ENCODE data around the gene CPTP. TPM values are rescaled to one million over a fixed set of nuclear protein-coding genes. Genes with fewer than 3 reads are reported as not detected.

The CPTP gene
- total RNA-seq, 2 experiments from 2014 or later: 9.9 to 11.4 TPM

Small RNAs within 50 kb of the gene (microRNA-seq; reads per million reads assigned to microRNA genes)
- gene MIR6726 (ENCODE audit: borderline replicate concordance) (3.9 reads per million, percentile 7 among the genes with 10 or more reads in this experiment), gene MIR6727 (ENCODE audit: borderline replicate concordance) (1.1 reads per million), gene MIR6808 (ENCODE audit: borderline replicate concordance) (not detected)

Other genes starting within 250 kb of the CPTP start
- 10 to 100 TPM; 11.3 to 13.5 TPM for gene C1orf159, start 208.7 kb upstream of the CPTP start, total RNA-seq
- not detected for gene TTLL10, start 150.9 kb upstream of the CPTP start, total RNA-seq
- gene TNFRSF18, start 118.2 kb upstream of the CPTP start, total RNA-seq: 100 to 1,000 TPM in 1 of 2 experiments, 10 to 100 TPM in 1; 95.0 to 164 TPM
- gene TNFRSF4, start 110.6 kb upstream of the CPTP start, total RNA-seq: 100 to 1,000 TPM; 340 to 418 TPM
- 100 to 1,000 TPM; 108 to 128 TPM for gene SDF4, start 92.8 kb upstream of the CPTP start, total RNA-seq
- gene B3GALT6, start 92.6 kb upstream of the CPTP start, total RNA-seq: 10 to 100 TPM in 1 of 2 experiments, 1 to 10 TPM in 1; 9.4 to 12.2 TPM
- 1 to 10 TPM; 1.1 to 1.6 TPM for gene C1QTNF12, start 78.1 kb upstream of the CPTP start, total RNA-seq
- 10 to 100 TPM; 57.4 to 60.2 TPM for gene UBE2J2, start 50.9 kb upstream of the CPTP start, total RNA-seq
- gene SCNN1D, start 44.4 kb upstream of the CPTP start, total RNA-seq: 1 to 10 TPM; 3.6 to 3.8 TPM
- gene ACAP3, start 16.9 kb upstream of the CPTP start, total RNA-seq: 10 to 100 TPM; 17.5 to 24.3 TPM
- 10 to 100 TPM; 13.7 to 18.0 TPM for gene PUSL1, start 16.2 kb upstream of the CPTP start, total RNA-seq
- gene INTS11, start 142 bp upstream of the CPTP start, total RNA-seq: 100 to 1,000 TPM; 117 to 151 TPM
- gene TAS1R3, start 6.5 kb downstream of the CPTP start, total RNA-seq: under 1 TPM; 0.28 to 0.41 TPM
- 10 to 100 TPM; 35.3 to 35.5 TPM for gene DVL1, start 24.6 kb downstream of the CPTP start, total RNA-seq
- under 1 TPM; 0.25 to 0.49 TPM for gene MXRA8, start 33.8 kb downstream of the CPTP start, total RNA-seq
- gene AURKAIP1, start 50.4 kb downstream of the CPTP start, total RNA-seq: 100 to 1,000 TPM in 1 of 2 experiments, 10 to 100 TPM in 1; 89.5 to 117 TPM
- gene CCNL2, start 74.5 kb downstream of the CPTP start, total RNA-seq: 10 to 100 TPM; 73.6 to 89.7 TPM
- 100 to 1,000 TPM; 126 to 143 TPM for gene MRPL20, start 82.5 kb downstream of the CPTP start, total RNA-seq
- gene ANKRD65, start 96.5 kb downstream of the CPTP start, total RNA-seq: not detected
- gene VWA1, start 110.9 kb downstream of the CPTP start, total RNA-seq: under 1 TPM; 0.56 to 0.78 TPM
- under 1 TPM; 0.30 to 0.39 TPM for gene ATAD3C, start 124.9 kb downstream of the CPTP start, total RNA-seq
- gene ATAD3B, start 147.0 kb downstream of the CPTP start, total RNA-seq: 10 to 100 TPM; 26.2 to 39.2 TPM
- gene ATAD3A, start 187.4 kb downstream of the CPTP start, total RNA-seq: 10 to 100 TPM; 39.9 to 42.9 TPM
- under 1 TPM; 0.42 to 0.46 TPM for gene TMEM240, start 215.8 kb downstream of the CPTP start, total RNA-seq

Measured in activated CD4-positive, alpha-beta T cell treated with anti-CD3 and anti-CD28 coated beads for 36 hours (primary cell).